HG02610 (cell line): Measurements from ENCODE around the gene SPP1.
"Not testable (repeated sequence)": the region's sequence is repeated elsewhere in the genome, so short reads cannot be mapped to it uniquely, and the experiment has no call there.

ENCODE experiments used
- ATAC-seq: cut with Tn5 transposase; IDR thresholded peaks from one replicate; pipeline ENCODE4 v1.9.1; 2021; ENCODE audit warnings: mild to moderate bottlenecking, moderate library complexity; ENCODE audit not compliant: unreplicated experiment

The SPP1 gene

DNA sequence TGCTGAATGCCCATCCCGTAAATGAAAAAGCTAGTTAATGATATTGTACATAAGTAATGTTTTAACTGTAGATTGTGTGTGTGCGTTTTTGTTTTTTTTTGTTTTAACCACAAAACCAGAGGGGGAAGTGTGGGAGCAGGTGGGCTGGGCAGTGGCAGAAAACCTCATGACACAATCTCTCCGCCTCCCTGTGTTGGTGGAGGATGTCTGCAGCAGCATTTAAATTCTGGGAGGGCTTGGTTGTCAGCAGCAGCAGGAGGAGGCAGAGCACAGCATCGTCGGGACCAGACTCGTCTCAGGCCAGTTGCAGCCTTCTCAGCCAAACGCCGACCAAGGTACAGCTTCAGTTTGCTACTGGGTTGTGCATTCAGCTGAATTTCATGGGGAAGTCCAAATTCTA, at the start of gene SPP1:
SPP1 (plus strand) TSS at position 249 of the 400 bp plus-strand sequence. CDS start 1,182 bp downstream, outside the sequence.
- ATAC-seq = peak; percentile 54

- no peak for ATAC-seq
These were observed 48.9 kb upstream of the SPP1 start for GRCh38 chr4:87926554-87927098.

GRCh38 chr4:87930629-87931028, 44.9 kb upstream of the SPP1 start:
- ATAC-seq = no peak

DNA sequence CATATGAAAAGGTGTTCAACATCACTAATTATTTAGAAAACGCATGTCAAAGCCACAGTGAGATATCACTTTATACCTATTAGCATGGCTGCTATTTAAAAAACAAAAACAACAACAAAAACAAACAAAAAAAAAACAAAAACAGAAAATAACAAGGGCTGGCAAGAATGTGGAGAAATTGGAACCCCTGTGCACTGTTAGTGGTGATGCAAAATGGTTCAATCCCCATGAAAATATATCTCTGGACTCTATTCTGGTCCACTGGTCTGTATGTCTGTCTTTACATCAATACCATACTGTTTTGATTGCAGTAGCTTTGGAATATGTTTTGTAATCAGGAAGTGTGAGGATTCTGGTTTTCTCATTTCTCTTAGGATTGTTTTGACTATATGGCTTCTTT, 43.6 kb upstream of the SPP1 start:
- no peak for ATAC-seq

DNA sequence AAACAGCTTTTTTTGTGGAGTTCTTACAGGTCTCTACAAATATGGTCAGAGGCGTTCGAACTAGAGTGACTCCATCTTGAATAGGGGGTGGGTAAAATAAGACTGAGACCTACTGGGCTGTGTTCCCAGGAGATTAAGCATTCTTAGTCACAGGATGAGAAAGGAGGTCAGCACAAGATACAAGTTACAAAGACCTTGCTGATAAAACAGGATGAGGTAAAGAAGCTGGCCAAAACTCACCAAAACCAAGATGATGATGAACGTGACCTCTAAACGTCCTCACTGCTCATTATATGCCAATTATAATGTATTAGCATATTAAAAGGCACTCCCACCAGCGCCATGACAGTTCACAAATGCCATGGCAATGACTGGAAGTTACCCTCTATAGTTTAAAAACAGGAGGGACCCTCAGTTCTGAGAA, 42.8 kb upstream of the SPP1 start:
- ATAC-seq = no peak

- ATAC-seq = no peak
These were observed 42.2 kb upstream of the SPP1 start for GRCh38 chr4:87933337-87933736.

DNA sequence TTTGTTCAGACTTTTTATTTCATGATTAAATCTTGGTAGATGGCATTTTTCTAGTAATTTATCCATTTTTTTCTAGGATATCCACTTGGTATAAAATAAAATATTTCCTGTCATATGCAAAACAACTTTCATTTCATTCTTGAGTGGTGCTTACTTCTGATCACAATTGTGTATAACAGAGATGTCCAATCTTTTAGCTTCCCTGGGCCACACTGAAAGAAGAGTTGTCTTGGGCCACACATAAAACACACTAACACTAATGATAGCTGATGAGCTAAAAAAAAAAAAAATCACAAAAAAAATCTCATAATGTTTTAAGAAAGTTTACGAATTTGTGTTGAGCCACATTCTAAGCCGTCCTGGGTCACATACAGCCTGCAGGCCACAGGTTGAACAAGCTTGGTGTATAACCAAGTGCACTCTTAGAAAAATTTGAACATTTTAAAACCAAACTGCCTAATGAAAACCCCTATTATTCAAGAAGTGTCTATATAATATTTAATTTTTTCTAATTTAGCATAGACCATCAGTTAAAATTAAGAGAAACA, 41.3 kb upstream of the SPP1 start:
- no peak for ATAC-seq

DNA sequence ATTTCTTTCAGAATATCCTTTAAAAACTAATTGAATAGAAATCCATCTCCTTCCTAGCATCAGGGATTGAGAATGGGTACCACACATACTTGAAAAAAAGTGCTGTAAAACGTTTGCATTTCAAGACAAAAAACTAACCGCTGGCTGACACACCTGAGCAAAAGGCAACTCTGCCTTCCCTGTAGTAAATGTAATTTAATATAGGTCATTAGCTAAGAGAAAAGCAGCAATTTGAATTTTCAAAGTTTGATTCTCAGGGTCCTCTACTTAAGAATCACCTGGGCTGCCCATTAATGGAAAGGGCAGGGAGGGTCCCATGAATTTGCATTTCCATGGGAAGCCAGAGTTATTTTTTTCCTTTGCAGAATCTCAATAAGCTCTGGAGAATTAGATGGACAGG, 40.5 kb upstream of the SPP1 start:
- ATAC-seq = no peak

DNA sequence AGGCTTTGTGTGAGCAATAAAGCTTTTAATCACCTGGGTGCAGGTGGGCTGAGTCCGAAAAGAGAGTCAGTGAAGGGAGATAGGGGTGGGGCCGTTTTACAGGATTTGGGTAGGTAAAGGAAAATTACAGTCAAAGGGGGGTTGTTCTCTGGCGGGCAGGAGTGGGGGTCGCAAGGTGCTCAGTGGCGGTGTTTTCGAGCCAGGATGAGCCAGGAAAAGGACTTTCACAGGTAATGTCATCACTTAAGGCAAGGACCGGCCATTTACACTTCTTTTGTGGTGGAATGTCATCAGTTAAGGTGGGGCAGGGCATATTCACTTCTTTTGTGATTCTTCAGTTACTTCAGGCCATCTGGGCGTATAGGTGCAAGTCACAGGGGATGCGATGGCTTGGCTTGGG, 39.6 kb upstream of the SPP1 start:
- not testable (repeated sequence) for ATAC-seq

GRCh38 chr4:87937523-87937922, 38.0 kb upstream of the SPP1 start:
- ATAC-seq = no peak

DNA sequence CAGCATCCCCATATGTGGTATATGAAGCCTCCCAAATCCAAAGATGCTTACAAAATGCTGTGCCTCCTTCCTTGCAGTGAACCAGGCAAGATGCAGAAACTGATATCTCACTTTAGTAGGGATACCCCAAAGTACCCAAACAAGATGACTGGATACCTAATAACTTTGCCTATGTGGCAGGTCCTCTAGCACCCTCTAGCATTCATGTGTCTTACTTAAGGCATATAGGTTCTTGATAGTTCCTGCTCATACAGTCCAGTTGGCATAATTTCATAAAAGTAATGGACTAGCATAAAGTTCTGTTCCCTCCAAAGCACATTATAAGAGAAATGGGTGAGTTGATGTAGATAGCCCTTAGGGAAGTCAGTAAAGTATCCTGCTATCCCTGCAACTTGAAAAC, 36.8 kb upstream of the SPP1 start:
- no peak for ATAC-seq

- ATAC-seq = no peak
These were observed 35.4 kb upstream of the SPP1 start for GRCh38 chr4:87939978-87940690.

DNA sequence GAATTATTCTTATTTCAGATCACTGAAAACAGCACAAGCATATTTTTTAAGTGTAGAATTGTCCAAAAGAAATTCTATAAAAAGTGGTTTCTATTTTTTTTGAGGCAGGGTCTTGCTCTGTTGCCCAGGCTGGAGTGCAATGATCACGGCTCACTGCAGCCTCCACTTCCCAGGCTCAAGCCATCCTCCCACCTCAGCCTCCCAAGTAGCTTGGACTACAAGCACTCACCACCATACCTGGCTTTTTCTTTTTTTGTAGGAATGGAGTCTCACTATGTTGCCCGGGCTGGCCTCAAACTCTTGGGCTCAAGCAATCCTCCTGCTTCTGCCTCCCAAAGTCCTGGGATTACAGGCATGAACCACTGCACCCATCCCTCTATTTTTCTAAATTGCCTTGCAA, 34.7 kb upstream of the SPP1 start:
- not testable (repeated sequence) for ATAC-seq

DNA sequence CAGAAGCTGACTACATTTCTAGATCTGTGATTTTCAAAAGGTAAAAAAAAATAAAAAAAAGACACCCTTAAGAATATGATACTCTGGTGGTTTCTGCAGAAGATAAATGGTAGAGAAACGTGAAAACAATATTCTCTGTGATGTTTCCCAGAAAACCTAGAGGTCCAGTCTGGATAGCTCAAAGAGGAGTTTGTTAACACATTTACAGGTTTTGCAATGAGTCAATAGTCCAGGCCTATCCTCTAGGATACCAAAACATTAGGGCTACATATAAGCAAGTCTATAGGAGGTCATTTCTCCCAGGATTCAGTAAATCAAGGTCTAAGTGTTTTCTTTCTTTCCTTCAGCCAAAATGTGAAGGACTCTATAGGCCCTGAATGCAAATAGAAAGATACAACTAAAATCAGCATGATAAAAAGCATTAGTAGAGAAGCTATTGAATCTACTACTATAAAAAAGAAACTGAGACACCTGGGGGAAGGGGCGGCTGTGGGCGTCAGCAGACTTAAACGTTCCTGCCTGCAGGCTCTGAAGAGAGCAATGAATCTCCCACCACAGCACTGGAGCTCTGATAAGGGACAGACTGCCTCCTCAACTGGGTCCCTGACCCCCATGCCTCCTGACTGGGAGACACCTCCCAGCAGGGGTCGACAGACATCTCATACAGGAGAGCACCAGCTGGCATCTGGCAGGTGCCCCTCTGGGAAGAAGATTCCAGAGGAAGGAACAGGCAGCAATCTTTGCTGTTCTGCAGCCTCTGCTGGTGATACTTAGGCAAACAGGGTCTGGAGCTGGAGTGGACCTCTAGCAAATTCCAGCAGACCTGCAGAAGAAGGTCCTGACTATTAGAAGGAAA, 33.7 kb upstream of the SPP1 start:
- ATAC-seq = no peak

DNA sequence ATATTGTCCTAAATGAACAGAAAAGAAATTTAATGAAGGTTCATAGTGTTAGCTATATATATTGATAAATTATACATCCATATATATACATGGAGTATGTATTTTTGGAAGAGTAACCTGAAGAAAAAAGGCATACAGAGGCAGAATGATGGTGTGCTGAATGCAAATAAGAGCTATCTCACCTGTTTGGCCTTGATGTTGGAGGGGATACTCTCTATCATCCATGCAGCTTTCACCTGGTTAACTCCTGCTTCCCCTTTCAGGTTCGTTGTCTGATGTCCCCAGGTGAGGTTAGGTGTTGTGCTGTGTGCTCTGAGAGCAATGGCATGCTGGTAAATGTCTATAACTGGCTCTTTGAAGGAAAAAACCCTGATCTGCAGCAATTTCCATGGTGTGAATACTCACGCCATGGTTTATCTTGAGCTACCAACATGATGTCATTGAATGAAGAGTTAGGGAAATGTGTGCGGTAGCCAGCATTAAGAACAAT, 31.8 kb upstream of the SPP1 start:
- ATAC-seq = no peak

DNA sequence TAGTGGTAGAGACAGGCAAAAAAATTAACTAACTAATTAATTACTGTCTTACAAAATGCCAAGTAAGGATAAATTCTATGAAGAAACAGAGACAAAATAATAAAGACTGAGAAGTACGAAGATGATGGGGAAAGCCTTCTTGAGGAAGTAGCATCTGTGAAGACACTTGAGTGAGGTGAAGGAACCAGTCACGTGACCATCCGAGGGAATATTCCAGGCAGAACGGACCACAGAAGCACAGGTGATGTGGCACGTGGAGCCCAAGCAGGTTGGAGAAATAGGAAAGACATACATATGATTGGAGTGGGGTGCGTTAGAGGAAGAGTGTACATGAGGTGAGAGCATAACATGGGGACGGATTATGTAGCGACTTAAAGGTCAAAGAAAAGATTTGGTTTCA, 30.5 kb upstream of the SPP1 start:
- ATAC-seq = no peak

- ATAC-seq = no peak
These were observed 28.7 kb upstream of the SPP1 start for GRCh38 chr4:87946766-87947165.

GRCh38 chr4:87947381-87948160, 27.9 kb upstream of the SPP1 start:
- no peak for ATAC-seq

- ATAC-seq = no peak
These were observed 25.6 kb upstream of the SPP1 start for GRCh38 chr4:87949961-87950360.

DNA sequence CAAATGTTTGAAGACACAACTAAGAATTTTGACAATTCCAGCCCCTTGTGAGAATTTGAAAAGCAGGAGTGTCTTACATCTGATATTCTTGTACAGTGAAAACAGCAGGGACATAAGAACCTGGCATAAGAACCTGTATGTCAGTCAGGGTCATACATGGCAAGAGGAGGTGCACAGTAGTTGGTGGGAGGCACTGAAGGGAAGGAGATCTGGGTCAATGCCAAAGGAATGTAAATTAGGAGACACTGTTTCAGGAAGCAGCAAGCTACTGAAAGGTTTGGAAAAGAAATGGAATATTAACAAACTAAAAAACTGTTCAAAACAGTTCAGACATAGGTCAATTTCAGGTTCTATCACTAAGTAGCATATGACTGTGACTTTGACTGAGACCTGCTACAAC, 25.0 kb upstream of the SPP1 start:
- ATAC-seq = no peak
